ENCODE results near the gene FBRS. TPM values are rescaled to one million over a fixed set of nuclear protein-coding genes. Genes with fewer than 3 reads are reported as not detected.
A peak's percentile ranks its signal among the peaks of the same experiment; 100 is the strongest.

FBRS gene
- total and polyA plus RNA-seq, 2 of the 13 experiments (the other 11 are each of a cell fraction or from before 2014, with no cell fraction given) = 13.7 to 16.2 TPM

- TF ChIP-seq CAMTA2 (CRISPR knock-in tag; IDR thresholded peaks at IDR 0.05; ENCODE audit: borderline replicate concordance) (peak; percentile 94; the same call in 1 of the 2 replicates), TCF7L2 (IDR thresholded peaks at IDR 0.05; ENCODE audit: low read depth, low read length) (no peak), ZNF510 (CRISPR knock-in tag; IDR thresholded peaks at IDR 0.05; ENCODE audit: low read depth) (peak; percentile 84; the same call in 1 of the 2 replicates), ZNF326 (CRISPR knock-in tag; IDR thresholded peaks at IDR 0.05; ENCODE audit: borderline replicate concordance) (no peak), ZNF782 (CRISPR knock-in tag; IDR thresholded peaks at IDR 0.05; ENCODE audit: borderline replicate concordance) (peak; percentile 37; the same call in 1 of the 2 replicates), PHF21A (CRISPR knock-in tag; IDR thresholded peaks at IDR 0.05) (peak; percentile 82), RXRA (CRISPR knock-in tag; IDR thresholded peaks at IDR 0.05) (peak; percentile 79; the same call in 1 of the 2 replicates), FOXK2 (IDR thresholded peaks at IDR 0.05) (peak; percentile 33; the same call in 1 of the 2 replicates), ZNF652 (CRISPR knock-in tag; IDR thresholded peaks at IDR 0.05; ENCODE audit: borderline replicate concordance, low read depth) (peak; percentile 8), HCFC1 (IDR thresholded peaks at IDR 0.05; ENCODE audit: low read depth, low read length) (peak; percentile 95), HNRNPH1 (optimal IDR thresholded peaks at IDR 0.05; ENCODE audit: low read depth, low read length) (no peak), ZNF225 (CRISPR knock-in tag; IDR thresholded peaks at IDR 0.05) (no peak; the same call in none of the 2 replicates), ZNF772 (CRISPR knock-in tag; IDR thresholded peaks at IDR 0.05) (no peak; the same call in 1 of the 2 replicates), ZNF160 (CRISPR knock-in tag; IDR thresholded peaks at IDR 0.05) (no peak; the same call in none of the 2 replicates), CHCHD3 (CRISPR knock-in tag; IDR thresholded peaks at IDR 0.05) (no peak), EHMT2 (IDR thresholded peaks at IDR 0.05; ENCODE audit: borderline replicate concordance, low read depth, low read length) (no peak), FOXP1 (IDR thresholded peaks at IDR 0.05) (no peak), FOXP1 (CRISPR knock-in tag; IDR thresholded peaks at IDR 0.05) (peak; percentile 43), ZNF570 (CRISPR knock-in tag; IDR thresholded peaks at IDR 0.05; ENCODE audit: borderline replicate concordance) (no peak; the same call in 1 of the 2 replicates), HIVEP1 (CRISPR knock-in tag; IDR thresholded peaks at IDR 0.05) (peak; percentile 85), HOXA5 (CRISPR knock-in tag; IDR thresholded peaks at IDR 0.05) (peak; percentile 97), POGK (CRISPR knock-in tag; conservative IDR thresholded peaks at IDR 0.05) (peak; percentile 92; the same call in 1 of the 2 replicates), ZNF484 (CRISPR knock-in tag; IDR thresholded peaks at IDR 0.05; ENCODE audit: borderline replicate concordance, low read depth) (no peak), ZNF598 (CRISPR knock-in tag; IDR thresholded peaks at IDR 0.05; ENCODE audit: borderline replicate concordance) (peak; percentile 91), ZNF432 (CRISPR knock-in tag; IDR thresholded peaks at IDR 0.05; ENCODE audit: borderline replicate concordance) (no peak), ZNF253 (CRISPR knock-in tag; IDR thresholded peaks at IDR 0.05; ENCODE audit: borderline replicate concordance) (peak; percentile 77), CC2D1A (CRISPR knock-in tag; IDR thresholded peaks at IDR 0.05) (0 out of 2 replicates have a peak, but pooled peaks have one; percentile 79), BRD4 (CRISPR knock-in tag; IDR thresholded peaks at IDR 0.05) (peak; percentile 98), ZNF121 (CRISPR knock-in tag; IDR thresholded peaks at IDR 0.05) (peak; percentile 44; the same call in 1 of the 2 replicates), TARDBP (CRISPR knock-in tag; IDR thresholded peaks at IDR 0.05) (peak; percentile 88), SOX6 (IDR thresholded peaks at IDR 0.05) (no peak), SOX6 (CRISPR knock-in tag; IDR thresholded peaks at IDR 0.05) (peak; percentile 74)
Observed at GRCh38 chr16:30609926-30610839, 48.0 kb upstream of the FBRS start, which contains the start of gene ZNF689 (continued).
